Fibroblast of lung (primary cell): Measurements from ENCODE around the gene ADPGK. TPM values are rescaled to one million over a fixed set of nuclear protein-coding genes. Genes with fewer than 3 reads are reported as not detected.
"Not testable (repeated sequence)": the region's sequence is repeated elsewhere in the genome, so short reads cannot be mapped to it uniquely, and the experiment has no call there.

ENCODE experiments used
- DNase-seq, 2 donors: peaks; one replicate each; pipeline versions ENCODE4 v3.0.0 to v3.0.0-alpha.2; 2010; ENCODE audit warnings: low read depth in 2 of 2
- H2AFZ ChIP-seq: 2 replicates; pipeline ENCODE4 v1.5.1; 2012; ENCODE audit warnings: low read length, control low read depth, inconsistent platforms
- H3K27ac ChIP-seq: 2 replicates; pipeline ENCODE4 v1.5.1; 2011; ENCODE audit warnings: low read length, control low read depth; ENCODE audit not compliant: insufficient read depth
- H3K27me3 ChIP-seq: 2 replicates; pipeline ENCODE4 v1.5.1; 2011; ENCODE audit warnings: mild to moderate bottlenecking, low read length; ENCODE audit not compliant: control insufficient read depth, insufficient read depth
- H3K36me3 ChIP-seq: 2 replicates; pipeline ENCODE4 v1.5.1; 2011; ENCODE audit warnings: low read length; ENCODE audit not compliant: control insufficient read depth, insufficient read depth
- H3K4me1 ChIP-seq: 2 replicates; pipeline ENCODE4 v1.5.1; 2011; ENCODE audit warnings: low read length; ENCODE audit not compliant: control insufficient read depth, insufficient read depth; ENCODE audit errors: extremely low read depth
- H3K4me2 ChIP-seq: 2 replicates; pipeline ENCODE4 v1.5.1; 2011; ENCODE audit warnings: low read length, control low read depth; ENCODE audit not compliant: insufficient read depth; ENCODE audit errors: extremely low read depth
- H3K4me3 ChIP-seq, 4 experiments: fragments of 200-600 bp in 1 of 4; sonication (generic) in 1 of 4; replicated peaks in 1 of 4; 2 replicates each; pipeline ENCODE4 v1.5.1; 2011 to 2016; ENCODE audit warnings: low read length in 4 of 4, low read depth in 3 of 4, mild to moderate bottlenecking in 3 of 4, control low read depth in 2 of 4, inconsistent platforms in 1 of 4, mixed read lengths in 1 of 4; ENCODE audit not compliant: insufficient read depth in 1 of 4; ENCODE audit errors: control extremely low read depth in 1 of 4
- H3K79me2 ChIP-seq: 2 replicates; pipeline ENCODE4 v1.5.1; 2012; ENCODE audit warnings: mild to moderate bottlenecking, low read length, inconsistent platforms; ENCODE audit not compliant: control insufficient read depth, insufficient read depth
- H3K9ac ChIP-seq: 2 replicates; pipeline ENCODE4 v1.5.1; 2011; ENCODE audit warnings: mild to moderate bottlenecking, low read length, control low read depth; ENCODE audit not compliant: insufficient read depth
- H3K9me3 ChIP-seq: 2 replicates; pipeline ENCODE4 v1.5.1; 2012; ENCODE audit warnings: low read depth, low read length; ENCODE audit not compliant: control insufficient read depth, insufficient read depth
- H4K20me1 ChIP-seq: 2 replicates; pipeline ENCODE4 v1.5.1; 2011; ENCODE audit warnings: low read length; ENCODE audit not compliant: control insufficient read depth, insufficient read depth; ENCODE audit errors: extremely low read depth
- EZH2 ChIP-seq: IDR thresholded peaks from 2 replicates; pipeline ENCODE4 v1.5.1; 2012; ENCODE audit warnings: low read length, control low read depth, mild to moderate bottlenecking; ENCODE audit errors: missing control alignments
- polyA plus RNA-seq, 2 donors: library from polyadenylated mRNA; depleted of rRNA in 1 of 2; stranded (reverse) in 1 of 2; unstranded in 1 of 2; fragments of >200 nt; gene quantifications; 2 replicates each; pipeline ENCODE4 v1.2.1, GENCODE V29; 2011 to 2012; ENCODE audit warnings: missing spikeins in 1 of 2
- total RNA-seq: library from RNA; depleted of rRNA; stranded (reverse); fragments of >200 nt; gene quantifications from 2 replicates; pipeline ENCODE4 v1.2.1, GENCODE V29; 2014
- TF ChIP-seq, protein P1 (sequence below), 2 donors: IDR thresholded peaks in 1 of 2; conservative IDR thresholded peaks in 1 of 2; 1 replicate in 1 of 2; 2 replicates in 1 of 2; pipeline ENCODE4 v1.5.1; 2011 to 2012; ENCODE audit warnings: low read length in 2 of 2, control low read depth in 1 of 2, inconsistent platforms in 1 of 2, low read depth in 1 of 2, mild to moderate bottlenecking in 1 of 2

Gene ADPGK
- total and polyA plus RNA-seq, 2 donors (not counting 1 experiment from before 2014, with no cell fraction given), result 59.5 to 62.2 TPM

DNA sequence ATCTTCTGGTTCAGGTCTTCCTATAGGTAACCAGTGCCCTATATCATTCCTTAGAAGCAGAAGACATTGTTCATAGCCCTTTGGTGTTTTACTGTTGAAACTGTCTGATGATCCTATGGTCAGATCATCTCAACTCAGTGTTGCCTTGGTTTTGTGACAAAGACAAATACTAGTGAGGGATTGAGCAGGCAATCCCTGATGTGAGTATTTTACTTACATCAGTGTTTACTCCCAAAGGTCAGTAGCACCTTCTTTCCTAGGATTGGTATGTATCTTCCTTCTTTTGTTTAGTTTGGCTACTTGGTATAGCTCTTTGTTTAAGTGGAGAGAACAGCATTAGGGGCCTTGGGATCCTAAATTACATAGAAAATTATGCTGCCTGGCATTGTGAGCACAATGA lies 56.4 kb downstream of the ADPGK start:
- Histone ChIP-seq H3K4me2 (no peak overlapping the region), H2AFZ (no peak overlapping the region), H4K20me1 (no peaks in the 10 kb centered on the region), H3K79me2 (no peaks in the 10 kb centered on the region), H3K27ac (no peak overlapping the region), H3K4me1 (peaks cover 2% of the 10 kb centered on the region), H3K4me3 (no peak overlapping the region), H3K36me3 (no peaks in the 10 kb centered on the region), H3K27me3 (no peaks in the 10 kb centered on the region), H3K9me3 (no peaks in the 10 kb centered on the region), H3K9ac (no peak overlapping the region)
- no peak for DNase-seq
- TF ChIP-seq, protein P1, sequence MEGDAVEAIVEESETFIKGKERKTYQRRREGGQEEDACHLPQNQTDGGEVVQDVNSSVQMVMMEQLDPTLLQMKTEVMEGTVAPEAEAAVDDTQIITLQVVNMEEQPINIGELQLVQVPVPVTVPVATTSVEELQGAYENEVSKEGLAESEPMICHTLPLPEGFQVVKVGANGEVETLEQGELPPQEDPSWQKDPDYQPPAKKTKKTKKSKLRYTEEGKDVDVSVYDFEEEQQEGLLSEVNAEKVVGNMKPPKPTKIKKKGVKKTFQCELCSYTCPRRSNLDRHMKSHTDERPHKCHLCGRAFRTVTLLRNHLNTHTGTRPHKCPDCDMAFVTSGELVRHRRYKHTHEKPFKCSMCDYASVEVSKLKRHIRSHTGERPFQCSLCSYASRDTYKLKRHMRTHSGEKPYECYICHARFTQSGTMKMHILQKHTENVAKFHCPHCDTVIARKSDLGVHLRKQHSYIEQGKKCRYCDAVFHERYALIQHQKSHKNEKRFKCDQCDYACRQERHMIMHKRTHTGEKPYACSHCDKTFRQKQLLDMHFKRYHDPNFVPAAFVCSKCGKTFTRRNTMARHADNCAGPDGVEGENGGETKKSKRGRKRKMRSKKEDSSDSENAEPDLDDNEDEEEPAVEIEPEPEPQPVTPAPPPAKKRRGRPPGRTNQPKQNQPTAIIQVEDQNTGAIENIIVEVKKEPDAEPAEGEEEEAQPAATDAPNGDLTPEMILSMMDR (conservative IDR thresholded peaks at IDR 0.05 in 1 of 2, IDR thresholded peaks at IDR 0.05 in 1 of 2; ENCODE audit: low read depth in 1 of 2, low read length in 2 of 2), result no peak
- TF ChIP-seq EZH2, result no peak

DNA sequence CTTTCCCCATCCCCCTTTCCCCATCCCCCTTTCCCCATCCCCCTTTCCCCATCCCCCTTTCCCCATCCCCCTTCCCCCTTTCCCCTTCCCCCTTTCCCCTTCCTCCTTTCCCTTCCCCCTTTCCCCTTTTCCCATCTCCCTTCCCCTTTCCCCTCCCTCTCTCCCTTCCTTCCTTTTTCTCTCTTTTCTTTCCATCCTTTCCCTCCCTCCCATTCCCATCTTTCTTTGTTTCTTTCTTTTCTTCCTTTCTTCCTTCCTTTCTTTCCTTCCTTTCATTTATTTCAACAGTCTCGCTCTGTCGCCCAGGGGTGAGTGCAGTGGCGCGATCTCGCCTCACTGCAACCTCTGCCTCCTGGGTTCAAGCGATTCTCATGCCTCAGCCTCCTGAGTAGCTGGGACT lies 57.7 kb downstream of the ADPGK start:
- H3K27ac ChIP-seq, result not testable (repeated sequence)

DNA sequence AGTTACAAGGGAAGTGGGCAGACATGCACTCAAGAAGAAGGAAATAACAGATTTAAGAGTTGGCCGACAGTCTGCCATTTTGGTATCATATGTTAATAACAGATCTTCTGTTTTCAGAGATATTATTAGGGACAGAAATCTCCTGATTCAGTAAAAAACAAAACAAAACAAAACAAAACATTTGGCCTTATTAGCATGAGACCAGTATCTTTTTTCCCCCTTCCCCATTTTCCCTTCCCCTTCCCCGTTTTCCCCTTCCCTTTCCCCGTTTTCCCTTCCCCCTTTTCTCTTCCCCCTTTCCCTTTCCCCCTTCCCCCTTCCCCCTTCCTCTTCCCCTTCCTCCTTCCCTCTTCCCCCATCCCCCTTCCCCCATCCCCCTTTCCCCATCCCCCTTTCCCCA lies 58.1 kb downstream of the ADPGK start:
- Histone ChIP-seq H3K4me1 (peaks cover 2% of the 10 kb centered on the region), H3K9ac (no peak overlapping the region), H3K36me3 (no peaks in the 10 kb centered on the region), H3K4me2 (no peak overlapping the region), H3K27me3 (no peaks in the 10 kb centered on the region), H3K27ac (no peak overlapping the region), H2AFZ (no peak overlapping the region), H3K4me3 (no peak overlapping the region), H3K79me2 (no peaks in the 10 kb centered on the region), H3K9me3 (no peaks in the 10 kb centered on the region), H4K20me1 (no peaks in the 10 kb centered on the region)
- no peak for DNase-seq
- no peak for TF ChIP-seq EZH2
- TF ChIP-seq, protein P1 (conservative IDR thresholded peaks at IDR 0.05 in 1 of 2, IDR thresholded peaks at IDR 0.05 in 1 of 2; ENCODE audit: low read depth in 1 of 2, low read length in 2 of 2), result no peak

More for the DNA sequence above, 57.7 kb downstream of the ADPGK start:
- not testable (repeated sequence) for DNase-seq, H3K4me3 ChIP-seq, H3K27me3 ChIP-seq, H3K4me1 ChIP-seq, H3K79me2 ChIP-seq, H3K4me2 ChIP-seq, H3K36me3 ChIP-seq, H3K9ac ChIP-seq, H2AFZ ChIP-seq, H3K9me3 ChIP-seq, H4K20me1 ChIP-seq
